Upper lobe of left lung (tissue), 6 donors: ENCODE results near the gene MCFD2. TPM values are rescaled to one million over a fixed set of nuclear protein-coding genes. Genes with fewer than 3 reads are reported as not detected.

Experiments
- ATAC-seq, 2 donors: fragments of 200-7000 bp; cut with Tn5 transposase; one replicate each; pipeline ENCODE4 v1.9.1; 2022; ENCODE audit warnings: mild to moderate bottlenecking in 2 of 2, moderate library complexity in 2 of 2; ENCODE audit not compliant: low FRiP score in 2 of 2
- DNase-seq, 2 donors: peaks; one replicate each; pipeline ENCODE4 v3.0.0-alpha.2; 2019 to 2020
- H3K27ac ChIP-seq, 4 donors: fragments of 200-600 bp; sonication (generic); one replicate each; pipeline ENCODE4 v1.5.1; 2016 to 2019
- H3K27me3 ChIP-seq, 4 donors: fragments of 200-600 bp; sonication (generic); one replicate each; pipeline ENCODE4 v1.5.1; 2017 to 2019
- H3K36me3 ChIP-seq, 4 donors: fragments of 200-600 bp; sonication (generic); one replicate each; pipeline ENCODE4 v1.5.1; 2016 to 2019
- H3K4me1 ChIP-seq, 4 donors: fragments of 200-600 bp; sonication (generic); one replicate each; pipeline ENCODE4 v1.5.1; 2018 to 2019
- H3K4me3 ChIP-seq, 4 donors: fragments of 200-600 bp; sonication (generic); one replicate each; pipeline ENCODE4 v1.5.1; 2017 to 2019; ENCODE audit warnings: mild to moderate bottlenecking in 2 of 4, moderate library complexity in 1 of 4
- H3K9me3 ChIP-seq, 4 donors: fragments of 200-600 bp; sonication (generic); one replicate each; pipeline ENCODE4 v1.5.1; 2018 to 2019
- EP300 ChIP-seq, 4 donors: sonication (generic); formaldehyde crosslinking; IDR thresholded peaks; one replicate each; pipeline ENCODE4 v1.5.1; 2017; ENCODE audit warnings: antibody characterized with exemption in 4 of 4, control low read depth in 2 of 4
- POLR2A ChIP-seq, 4 donors: fragments of 450-650 bp; IDR thresholded peaks; one replicate each; pipeline ENCODE4 v1.5.1; 2016 to 2017; ENCODE audit warnings: antibody characterized with exemption in 4 of 4, mild to moderate bottlenecking in 2 of 4
- POLR2AphosphoS5 ChIP-seq, 2 donors: sonication (generic); formaldehyde crosslinking; IDR thresholded peaks; one replicate each; pipeline ENCODE4 v1.5.1; 2017; ENCODE audit warnings: antibody characterized with exemption in 2 of 2
- WGBS, 2 donors: methylation state at CpG; one replicate each; pipeline ENCODE4 v1.1.5; 2017 to 2018; 5-methylcytosine and 5-hydroxymethylcytosine counted together
- total RNA-seq, 6 donors: library from RNA; depleted of rRNA in 4 of 6; stranded (reverse); fragments of >200 nt in 4 of 6; gene quantifications; one replicate each; pipeline versions ENCODE4 v1.1.0 to v1.2.1, GENCODE V29; 2016 to 2021
- TF ChIP-seq, protein P1 (sequence below), 6 experiments: fragments of 450-650 bp in 4 of 6; fragments of 200-600 bp in 2 of 6; sonication (generic) in 2 of 6; IDR thresholded peaks; one replicate each; pipeline ENCODE4 v1.5.1; 2016 to 2019; ENCODE audit warnings: antibody characterized with exemption in 6 of 6
- donor health status: DM: no; HTN: no; CAD: no; lungs with moderate emphysema.
- donor health status: DM: no; HTN: yes; CAD: no; lungs with severe emphysema.

Gene MCFD2
- total RNA-seq, 6 donors from 2014 or later, result 16.8 to 102 (median 77.5) TPM

DNA sequence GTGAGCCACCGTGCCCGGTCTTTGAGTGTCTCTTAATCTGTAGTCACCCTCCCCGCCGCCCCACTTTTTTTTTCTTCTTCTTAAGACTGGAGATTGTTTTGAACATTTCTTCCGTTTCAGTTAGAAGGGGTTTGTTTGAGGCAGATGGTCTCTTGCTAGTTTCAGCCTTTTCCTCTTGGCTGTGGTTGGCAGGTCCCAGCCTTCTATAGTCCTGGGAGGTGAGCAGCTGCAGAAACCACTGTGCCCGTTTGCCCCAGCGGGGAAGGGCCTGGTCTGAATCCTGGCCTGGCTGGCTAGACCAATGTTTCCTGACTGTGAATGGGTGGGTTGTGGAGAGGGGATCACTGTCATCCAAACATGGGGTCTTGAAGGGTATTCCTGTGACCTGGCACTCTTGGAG lies 30.1 kb upstream of the MCFD2 start:
- H3K4me1 ChIP-seq, result peaks cover 4 to 27% (median 13%) of the 10 kb centered on the region in 4 donors
- peaks cover 0 to 10% (median 1%) of the 10 kb centered on the region in 4 donors for H3K36me3 ChIP-seq
- no peak overlapping the region for H3K27ac ChIP-seq
- no peak overlapping the region for H3K4me3 ChIP-seq
- no peak for DNase-seq
- ATAC-seq, result no peak
- TF ChIP-seq, protein P1, sequence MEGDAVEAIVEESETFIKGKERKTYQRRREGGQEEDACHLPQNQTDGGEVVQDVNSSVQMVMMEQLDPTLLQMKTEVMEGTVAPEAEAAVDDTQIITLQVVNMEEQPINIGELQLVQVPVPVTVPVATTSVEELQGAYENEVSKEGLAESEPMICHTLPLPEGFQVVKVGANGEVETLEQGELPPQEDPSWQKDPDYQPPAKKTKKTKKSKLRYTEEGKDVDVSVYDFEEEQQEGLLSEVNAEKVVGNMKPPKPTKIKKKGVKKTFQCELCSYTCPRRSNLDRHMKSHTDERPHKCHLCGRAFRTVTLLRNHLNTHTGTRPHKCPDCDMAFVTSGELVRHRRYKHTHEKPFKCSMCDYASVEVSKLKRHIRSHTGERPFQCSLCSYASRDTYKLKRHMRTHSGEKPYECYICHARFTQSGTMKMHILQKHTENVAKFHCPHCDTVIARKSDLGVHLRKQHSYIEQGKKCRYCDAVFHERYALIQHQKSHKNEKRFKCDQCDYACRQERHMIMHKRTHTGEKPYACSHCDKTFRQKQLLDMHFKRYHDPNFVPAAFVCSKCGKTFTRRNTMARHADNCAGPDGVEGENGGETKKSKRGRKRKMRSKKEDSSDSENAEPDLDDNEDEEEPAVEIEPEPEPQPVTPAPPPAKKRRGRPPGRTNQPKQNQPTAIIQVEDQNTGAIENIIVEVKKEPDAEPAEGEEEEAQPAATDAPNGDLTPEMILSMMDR (IDR thresholded peaks at IDR 0.05), result no peak
- TF ChIP-seq EP300 (IDR thresholded peaks at IDR 0.05) (no peak), POLR2AphosphoS5 (IDR thresholded peaks at IDR 0.05) (no peak), POLR2A (IDR thresholded peaks at IDR 0.05) (no peak)
- WGBS, 2 donors, result 79 to 83% methylated on average over 7 of the region's 7 CpGs
- H3K9me3 ChIP-seq, result no peaks in the 10 kb centered on the region
- no peaks in the 10 kb centered on the region for H3K27me3 ChIP-seq

DNA sequence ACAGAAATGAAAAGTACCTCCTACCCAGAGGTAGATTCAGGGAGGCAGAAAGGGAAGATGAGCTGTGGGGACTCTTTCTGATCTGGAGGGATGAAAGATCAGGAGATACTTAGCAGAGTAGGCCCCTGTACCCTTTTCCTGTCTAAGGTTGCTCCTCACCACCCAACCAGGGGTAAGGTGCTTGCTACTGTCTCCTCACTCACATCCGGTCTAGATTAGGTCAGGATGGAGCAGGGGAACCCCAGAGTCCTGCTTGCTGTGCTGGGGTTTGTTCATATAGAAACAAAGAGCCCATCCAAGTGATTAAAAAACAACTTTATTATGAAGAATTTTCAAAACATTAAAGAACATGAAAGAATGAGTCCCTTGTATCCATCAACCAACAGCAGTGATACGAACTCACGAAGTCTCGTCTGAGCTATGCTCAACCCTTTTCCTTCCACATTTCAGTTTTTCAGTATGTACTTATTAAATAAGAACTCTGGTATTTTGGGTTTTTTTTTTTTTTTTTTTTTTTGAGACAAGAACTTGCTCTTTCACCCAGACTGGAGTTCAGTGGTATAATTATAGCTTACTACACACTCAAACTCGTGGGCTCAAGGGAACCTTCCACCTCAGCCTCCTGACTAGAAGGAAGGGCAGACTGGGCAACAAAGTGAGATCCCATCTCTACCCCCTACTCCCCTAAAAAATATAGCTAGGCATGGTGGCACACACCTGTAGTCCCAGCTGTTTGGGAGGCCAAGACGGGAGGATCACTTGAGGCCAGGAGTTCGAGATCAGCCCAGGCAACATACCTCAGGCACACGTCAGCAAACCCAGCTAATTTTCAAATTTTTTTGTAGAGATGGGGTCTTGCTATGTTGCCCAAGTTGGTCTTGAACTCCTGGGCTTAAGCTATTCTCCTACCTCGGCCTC lies 28.5 kb upstream of the MCFD2 start:
- peak overlapping the region in 2 of 4 donors; percentile 32 to 53 for H3K27ac ChIP-seq
- no peak for DNase-seq
- H3K9me3 ChIP-seq, result no peaks in the 10 kb centered on the region
- H3K4me3 ChIP-seq, result peak overlapping the region in 1 of 4 donors; percentile 11
- WGBS, 2 donors, result 79 to 82% methylated on average over 9 of the region's 9 CpGs
- peaks cover 11 to 39% (median 21%) of the 10 kb centered on the region in 4 donors for H3K4me1 ChIP-seq
- H3K27me3 ChIP-seq, result no peaks in the 10 kb centered on the region
- peaks cover 0 to 4% (median 1%) of the 10 kb centered on the region in 4 donors for H3K36me3 ChIP-seq
- ATAC-seq, result no peak
- no peak for TF ChIP-seq POLR2A (IDR thresholded peaks at IDR 0.05)
- TF ChIP-seq POLR2AphosphoS5 (IDR thresholded peaks at IDR 0.05), result no peak
- TF ChIP-seq EP300 (IDR thresholded peaks at IDR 0.05), result no peak
- TF ChIP-seq, protein P1 (IDR thresholded peaks at IDR 0.05), result no peak

GRCh38 chr2:46942891-46943626 lies 27.5 kb upstream of the MCFD2 start:
- H3K27ac ChIP-seq, result peak overlapping the region in 3 of 4 donors; percentile 10 to 94 (median 53)

GRCh38 chr2:46942143-46942526 lies 26.5 kb upstream of the MCFD2 start:
- WGBS, 2 donors, result 15 to 40% methylated on average over 2 to 10 of the region's 10 CpGs
- Histone ChIP-seq H3K4me3 (peak overlapping the region; percentile 67 to 95 (median 88)), H3K36me3 (peaks cover 0 to 4% (median 1%) of the 10 kb centered on the region in 4 donors), H3K9me3 (no peaks in the 10 kb centered on the region), H3K4me1 (peaks cover 11 to 38% (median 21%) of the 10 kb centered on the region in 4 donors), H3K27me3 (no peaks in the 10 kb centered on the region), H3K27ac (peak overlapping the region; percentile 84 to 96 (median 95))
- ATAC-seq, result peak; percentile 47 to 50
- peak; percentile 62 to 85 for DNase-seq
- peak in 1 of 4 donors; percentile 40 for TF ChIP-seq POLR2A (IDR thresholded peaks at IDR 0.05)
- TF ChIP-seq, protein P1 (IDR thresholded peaks at IDR 0.05), result no peak
- TF ChIP-seq POLR2AphosphoS5 (IDR thresholded peaks at IDR 0.05), result peak; percentile 31 to 57
- TF ChIP-seq EP300 (IDR thresholded peaks at IDR 0.05), result no peak

More at GRCh38 chr2:46942891-46943626, 27.5 kb upstream of the MCFD2 start:
- WGBS, 2 donors, result 78 to 80% methylated on average over 10 of the region's 10 CpGs
- no peak for ATAC-seq
- H3K4me1 ChIP-seq, result peaks cover 11 to 38% (median 21%) of the 10 kb centered on the region in 4 donors
- DNase-seq, result no peak
- no peaks in the 10 kb centered on the region for H3K9me3 ChIP-seq
- H3K27me3 ChIP-seq, result no peaks in the 10 kb centered on the region
- peak overlapping the region in 3 of 4 donors; percentile 67 to 95 (median 92) for H3K4me3 ChIP-seq
- H3K36me3 ChIP-seq, result peaks cover 0 to 4% (median 1%) of the 10 kb centered on the region in 4 donors
- TF ChIP-seq POLR2A (IDR thresholded peaks at IDR 0.05), result no peak
- TF ChIP-seq, protein P1 (IDR thresholded peaks at IDR 0.05), result no peak
- TF ChIP-seq POLR2AphosphoS5 (IDR thresholded peaks at IDR 0.05), result no peak
- no peak for TF ChIP-seq EP300 (IDR thresholded peaks at IDR 0.05)
